ENCODE measurements around the gene ZNF518B. TPM values are rescaled to one million over a fixed set of nuclear protein-coding genes. Genes with fewer than 3 reads are reported as not detected.

ZNF518B gene
- total and polyA plus RNA-seq, 2 of the 13 experiments (the other 11 are each of a cell fraction or from before 2014, with no cell fraction given), result 0.02 TPM; not detected in 1

DNA sequence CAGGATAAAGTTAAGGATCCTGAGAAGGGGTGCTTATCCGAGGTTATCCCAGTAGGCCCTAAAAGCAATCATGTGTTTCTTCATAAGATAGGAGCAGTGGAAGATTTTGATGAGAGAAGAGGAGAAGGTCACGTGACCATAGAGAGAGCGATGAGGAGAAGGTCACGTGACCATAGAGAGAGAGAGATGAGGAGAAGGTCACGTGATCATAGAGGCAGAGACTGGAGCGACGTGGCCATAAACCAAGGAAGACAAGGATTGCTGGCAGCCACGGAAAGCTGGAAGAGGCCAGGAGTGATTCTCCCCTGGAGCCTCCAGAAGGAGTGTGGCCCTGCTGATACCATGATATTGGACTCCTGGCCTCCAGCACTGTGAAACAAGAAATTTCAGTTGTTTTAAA lies 38.4 kb upstream of the ZNF518B start (continued):
- TF ChIP-seq ZNF382 (CRISPR knock-in tag; IDR thresholded peaks at IDR 0.05; ENCODE audit: borderline replicate concordance) (no peak), ZSCAN31 (CRISPR knock-in tag; IDR thresholded peaks at IDR 0.05; ENCODE audit: low read depth) (no peak), NFRKB (IDR thresholded peaks at IDR 0.05) (no peak), LCORL (IDR thresholded peaks at IDR 0.05) (peak; percentile 66), LCORL (CRISPR knock-in tag; IDR thresholded peaks at IDR 0.05) (no peak), SMARCC2 (IDR thresholded peaks at IDR 0.05) (no peak)
- TF ChIP-seq, protein P1, sequence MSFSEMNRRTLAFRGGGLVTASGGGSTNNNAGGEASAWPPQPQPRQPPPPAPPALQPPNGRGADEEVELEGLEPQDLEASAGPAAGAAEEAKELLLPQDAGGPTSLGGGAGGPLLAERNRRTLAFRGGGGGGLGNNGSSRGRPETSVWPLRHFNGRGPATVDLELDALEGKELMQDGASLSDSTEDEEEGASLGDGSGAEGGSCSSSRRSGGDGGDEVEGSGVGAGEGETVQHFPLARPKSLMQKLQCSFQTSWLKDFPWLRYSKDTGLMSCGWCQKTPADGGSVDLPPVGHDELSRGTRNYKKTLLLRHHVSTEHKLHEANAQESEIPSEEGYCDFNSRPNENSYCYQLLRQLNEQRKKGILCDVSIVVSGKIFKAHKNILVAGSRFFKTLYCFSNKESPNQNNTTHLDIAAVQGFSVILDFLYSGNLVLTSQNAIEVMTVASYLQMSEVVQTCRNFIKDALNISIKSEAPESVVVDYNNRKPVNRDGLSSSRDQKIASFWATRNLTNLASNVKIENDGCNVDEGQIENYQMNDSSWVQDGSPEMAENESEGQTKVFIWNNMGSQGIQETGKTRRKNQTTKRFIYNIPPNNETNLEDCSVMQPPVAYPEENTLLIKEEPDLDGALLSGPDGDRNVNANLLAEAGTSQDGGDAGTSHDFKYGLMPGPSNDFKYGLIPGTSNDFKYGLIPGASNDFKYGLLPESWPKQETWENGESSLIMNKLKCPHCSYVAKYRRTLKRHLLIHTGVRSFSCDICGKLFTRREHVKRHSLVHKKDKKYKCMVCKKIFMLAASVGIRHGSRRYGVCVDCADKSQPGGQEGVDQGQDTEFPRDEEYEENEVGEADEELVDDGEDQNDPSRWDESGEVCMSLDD (CRISPR knock-in tag; IDR thresholded peaks at IDR 0.05; ENCODE audit: borderline replicate concordance), result no peak
- TF ChIP-seq, protein P2, sequence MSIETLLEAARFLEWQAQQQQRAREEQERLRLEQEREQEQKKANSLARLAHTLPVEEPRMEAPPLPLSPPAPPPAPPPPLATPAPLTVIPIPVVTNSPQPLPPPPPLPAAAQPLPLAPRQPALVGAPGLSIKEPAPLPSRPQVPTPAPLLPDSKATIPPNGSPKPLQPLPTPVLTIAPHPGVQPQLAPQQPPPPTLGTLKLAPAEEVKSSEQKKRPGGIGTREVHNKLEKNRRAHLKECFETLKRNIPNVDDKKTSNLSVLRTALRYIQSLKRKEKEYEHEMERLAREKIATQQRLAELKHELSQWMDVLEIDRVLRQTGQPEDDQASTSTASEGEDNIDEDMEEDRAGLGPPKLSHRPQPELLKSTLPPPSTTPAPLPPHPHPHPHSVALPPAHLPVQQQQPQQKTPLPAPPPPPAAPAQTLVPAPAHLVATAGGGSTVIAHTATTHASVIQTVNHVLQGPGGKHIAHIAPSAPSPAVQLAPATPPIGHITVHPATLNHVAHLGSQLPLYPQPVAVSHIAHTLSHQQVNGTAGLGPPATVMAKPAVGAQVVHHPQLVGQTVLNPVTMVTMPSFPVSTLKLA (IDR thresholded peaks at IDR 0.05), result peak; percentile 58

DNA sequence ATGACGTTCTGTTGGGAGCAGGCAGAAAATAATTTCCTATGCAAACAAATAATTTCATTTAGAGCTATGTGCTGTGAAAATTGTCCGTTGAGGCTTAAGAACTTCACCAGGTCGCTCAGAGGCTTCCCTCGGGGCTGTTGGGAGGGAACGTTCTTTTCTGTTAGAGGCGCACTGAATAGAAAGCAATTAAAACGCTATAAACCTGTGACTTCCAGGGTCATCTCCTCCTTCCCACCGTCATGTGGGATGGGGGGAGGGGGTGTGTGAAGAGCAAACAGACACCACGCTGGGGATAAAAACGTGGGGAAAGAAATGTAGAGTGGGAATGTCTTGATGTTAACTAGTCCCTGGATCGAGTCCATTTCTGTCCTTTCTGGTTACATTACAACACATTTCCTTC lies 35.2 kb upstream of the ZNF518B start:
- Histone ChIP-seq H2AFZ (ENCODE audit: low read length) (no peak overlapping the region), H3K9me3 (ENCODE audit: low read length) (no peaks in the 10 kb centered on the region), H3K4me2 (ENCODE audit: low read depth, low read length) (no peak overlapping the region), H3K9ac (ENCODE audit: insufficient read depth, low read depth, low read length) (no peak overlapping the region), H3K36me3 (replicated peaks in 1 of 2; ENCODE audit: control insufficient read depth in 1 of 2, insufficient read depth in 2 of 2, low read length in 2 of 2) (no peaks in the 10 kb centered on the region), H3K79me2 (ENCODE audit: insufficient read depth, low read length) (no peaks in the 10 kb centered on the region), H3K27me3 (ENCODE audit: control insufficient read depth in 1 of 2, insufficient read depth in 2 of 2, low read length in 2 of 2) (0 out of 5 replicates have a peak, but pooled peaks cover 0 to 3% of the 10 kb centered on the region in 2 experiments), H4K20me1 (ENCODE audit: insufficient read depth, low read length) (no peaks in the 10 kb centered on the region), H3K4me1 (ENCODE audit: insufficient read depth, low read length) (no peaks in the 10 kb centered on the region), H3K4me3 (replicated peaks in 1 of 3; ENCODE audit: insufficient read depth in 1 of 3, low read depth in 2 of 3, low read length in 3 of 3) (no peak overlapping the region), H3K27ac (ENCODE audit: extremely low read length, insufficient read depth, low read length) (no peak overlapping the region)
- intact Hi-C loops (cut with micrococcal nuclease; ENCODE audit: unreplicated experiment), result no loop called here
- POLR2A ChIA-PET, result no interaction called here
- FAIRE-seq, result no peak
- BruUV-seq (replicated peaks), result no TSS peak
- in situ Hi-C loops (cut with HindIII; ENCODE audit: extremely low pct_ligation_motif_present, low pct_unique_long_range_greater_than_20kb), result no loop called here
- CTCF ChIA-PET (ENCODE audit: low intra/inter-chr PET ratio, low total read pairs), result no interaction called here
- no peak for ATAC-seq
- WGBS (ENCODE audit: low lambda C conversion rate), result 16% methylated on average over 11 of the region's 11 CpGs
- no peak for DNase-seq (ENCODE audit: low spot score)
- TF ChIP-seq FOXM1 (CRISPR knock-in tag; IDR thresholded peaks at IDR 0.05), result no peak
- TF ChIP-seq WIZ (CRISPR knock-in tag; IDR thresholded peaks at IDR 0.05), result no peak
- no peak for TF ChIP-seq KLF9 (CRISPR knock-in tag; IDR thresholded peaks at IDR 0.05; ENCODE audit: low read depth)
- TF ChIP-seq, protein P3, sequence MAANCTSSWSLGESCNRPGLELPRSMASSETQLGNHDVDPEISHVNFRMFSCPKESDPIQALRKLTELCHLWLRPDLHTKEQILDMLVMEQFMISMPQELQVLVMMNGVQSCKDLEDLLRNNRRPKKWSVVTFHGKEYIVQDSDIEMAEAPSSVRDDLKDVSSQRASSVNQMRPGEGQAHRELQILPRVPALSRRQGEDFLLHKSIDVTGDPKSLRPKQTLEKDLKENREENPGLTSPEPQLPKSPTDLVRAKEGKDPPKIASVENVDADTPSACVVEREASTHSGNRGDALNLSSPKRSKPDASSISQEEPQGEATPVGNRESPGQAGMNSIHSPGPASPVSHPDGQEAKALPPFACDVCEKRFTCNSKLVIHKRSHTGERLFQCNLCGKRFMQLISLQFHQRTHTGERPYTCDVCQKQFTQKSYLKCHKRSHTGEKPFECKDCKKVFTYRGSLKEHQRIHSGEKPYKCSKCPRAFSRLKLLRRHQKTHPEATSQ (CRISPR knock-in tag; IDR thresholded peaks at IDR 0.05; ENCODE audit: borderline replicate concordance), result no peak
- TF ChIP-seq, protein P4, sequence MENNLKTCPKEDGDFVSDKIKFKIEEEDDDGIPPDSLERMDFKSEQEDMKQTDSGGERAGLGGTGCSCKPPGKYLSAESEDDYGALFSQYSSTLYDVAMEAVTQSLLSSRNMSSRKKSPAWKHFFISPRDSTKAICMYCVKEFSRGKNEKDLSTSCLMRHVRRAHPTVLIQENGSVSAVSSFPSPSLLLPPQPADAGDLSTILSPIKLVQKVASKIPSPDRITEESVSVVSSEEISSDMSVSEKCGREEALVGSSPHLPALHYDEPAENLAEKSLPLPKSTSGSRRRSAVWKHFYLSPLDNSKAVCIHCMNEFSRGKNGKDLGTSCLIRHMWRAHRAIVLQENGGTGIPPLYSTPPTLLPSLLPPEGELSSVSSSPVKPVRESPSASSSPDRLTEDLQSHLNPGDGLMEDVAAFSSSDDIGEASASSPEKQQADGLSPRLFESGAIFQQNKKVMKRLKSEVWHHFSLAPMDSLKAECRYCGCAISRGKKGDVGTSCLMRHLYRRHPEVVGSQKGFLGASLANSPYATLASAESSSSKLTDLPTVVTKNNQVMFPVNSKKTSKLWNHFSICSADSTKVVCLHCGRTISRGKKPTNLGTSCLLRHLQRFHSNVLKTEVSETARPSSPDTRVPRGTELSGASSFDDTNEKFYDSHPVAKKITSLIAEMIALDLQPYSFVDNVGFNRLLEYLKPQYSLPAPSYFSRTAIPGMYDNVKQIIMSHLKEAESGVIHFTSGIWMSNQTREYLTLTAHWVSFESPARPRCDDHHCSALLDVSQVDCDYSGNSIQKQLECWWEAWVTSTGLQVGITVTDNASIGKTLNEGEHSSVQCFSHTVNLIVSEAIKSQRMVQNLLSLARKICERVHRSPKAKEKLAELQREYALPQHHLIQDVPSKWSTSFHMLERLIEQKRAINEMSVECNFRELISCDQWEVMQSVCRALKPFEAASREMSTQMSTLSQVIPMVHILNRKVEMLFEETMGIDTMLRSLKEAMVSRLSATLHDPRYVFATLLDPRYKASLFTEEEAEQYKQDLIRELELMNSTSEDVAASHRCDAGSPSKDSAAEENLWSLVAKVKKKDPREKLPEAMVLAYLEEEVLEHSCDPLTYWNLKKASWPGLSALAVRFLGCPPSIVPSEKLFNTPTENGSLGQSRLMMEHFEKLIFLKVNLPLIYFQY (CRISPR knock-in tag; IDR thresholded peaks at IDR 0.05; ENCODE audit: borderline replicate concordance), result no peak
- TF ChIP-seq, protein P5, sequence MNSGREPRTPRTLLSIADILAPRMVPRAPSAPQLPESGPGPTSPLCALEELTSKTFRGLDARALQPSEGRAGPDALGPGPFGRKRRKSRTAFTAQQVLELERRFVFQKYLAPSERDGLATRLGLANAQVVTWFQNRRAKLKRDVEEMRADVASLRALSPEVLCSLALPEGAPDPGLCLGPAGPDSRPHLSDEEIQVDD (CRISPR knock-in tag; IDR thresholded peaks at IDR 0.05; ENCODE audit: borderline replicate concordance), result no peak
- TF ChIP-seq RELA (CRISPR knock-in tag; IDR thresholded peaks at IDR 0.05), result no peak
